Nephron (organoid): ENCODE data around the gene CTSK.
A peak's percentile ranks its signal among the peaks of the same experiment; 100 is the strongest.
"Not testable (repeated sequence)": the region's sequence is repeated elsewhere in the genome, so short reads cannot be mapped to it uniquely, and the experiment has no call there.

Experiments used
- H3K27ac Mint-ChIP-seq, 3 experiments: 2 replicates each; pipeline ENCODE4 v1.8.0; 2020; ENCODE audit warnings: mixed read lengths in 3 of 3, mild to moderate bottlenecking in 2 of 3, moderate library complexity in 1 of 3
- H3K27me3 Mint-ChIP-seq: 2 replicates; pipeline ENCODE4 v1.8.0; 2021; ENCODE audit warnings: low read depth, mild to moderate bottlenecking, moderate library complexity, mixed read lengths
- H3K36me3 Mint-ChIP-seq: 2 replicates; pipeline ENCODE4 v1.8.0; 2020; ENCODE audit warnings: low read depth, mixed read lengths
- H3K4me1 Mint-ChIP-seq: 2 replicates; pipeline ENCODE4 v1.8.0; 2020; ENCODE audit warnings: mixed read lengths
- H3K4me3 Mint-ChIP-seq, 3 experiments: 2 replicates each; pipeline ENCODE4 v1.8.0; 2020; ENCODE audit warnings: mild to moderate bottlenecking in 3 of 3, mixed read lengths in 3 of 3, moderate library complexity in 2 of 3
- H3K9me3 Mint-ChIP-seq: 2 replicates; pipeline ENCODE4 v1.8.0; 2020; ENCODE audit warnings: mixed read lengths
- CTCF ChIP-seq, 3 experiments: fragments of 200-600 bp; sonication (generic); IDR thresholded peaks; one replicate each; pipeline ENCODE4 v1.5.0; 2021; ENCODE audit warnings: antibody characterized with exemption in 3 of 3; ENCODE audit not compliant: unreplicated experiment in 3 of 3

CTSK gene

GRCh38 chr1:150841626-150842025 lies 33.6 kb upstream of the CTSK start:
- H3K4me1 Mint-ChIP-seq: peaks cover 6% of the 10 kb centered on the region
- no peak overlapping the region for H3K27ac Mint-ChIP-seq
- H3K36me3 Mint-ChIP-seq: peaks cover 56% of the 10 kb centered on the region
- TF ChIP-seq CTCF (IDR thresholded peaks at IDR 0.05; ENCODE audit: unreplicated experiment in 3 of 3): no peak
- no peaks in the 10 kb centered on the region for H3K9me3 Mint-ChIP-seq
- H3K4me3 Mint-ChIP-seq: no peak overlapping the region
- no peaks in the 10 kb centered on the region for H3K27me3 Mint-ChIP-seq

GRCh38 chr1:150840850-150841249 lies 32.8 kb upstream of the CTSK start:
- not testable (repeated sequence) for H3K9me3 Mint-ChIP-seq, H3K4me3 Mint-ChIP-seq, H3K27me3 Mint-ChIP-seq, H3K27ac Mint-ChIP-seq
- Mint-ChIP-seq H3K4me1 (peaks cover 10% of the 10 kb centered on the region), H3K36me3 (peaks cover 57% of the 10 kb centered on the region)

- no peak for TF ChIP-seq CTCF (IDR thresholded peaks at IDR 0.05; ENCODE audit: unreplicated experiment in 3 of 3)
- Mint-ChIP-seq H3K36me3 (peaks cover 81% of the 10 kb centered on the region), H3K4me3 (no peak overlapping the region), H3K4me1 (peaks cover 15% of the 10 kb centered on the region), H3K27ac (peak overlapping the region; percentile 67 to 88 (median 83)), H3K27me3 (no peaks in the 10 kb centered on the region), H3K9me3 (no peaks in the 10 kb centered on the region)
Observed at GRCh38 chr1:150836129-150836773, 28.2 kb upstream of the CTSK start.

GRCh38 chr1:150833961-150834360 lies 25.9 kb upstream of the CTSK start:
- Mint-ChIP-seq H3K36me3 (peaks cover 79% of the 10 kb centered on the region), H3K4me1 (peaks cover 15% of the 10 kb centered on the region)
- H3K27me3 Mint-ChIP-seq, H3K4me3 Mint-ChIP-seq, H3K9me3 Mint-ChIP-seq, H3K27ac Mint-ChIP-seq: not testable (repeated sequence)

- Mint-ChIP-seq H3K36me3 (peaks cover 81% of the 10 kb centered on the region), H3K4me3 (no peak overlapping the region), H3K27me3 (no peaks in the 10 kb centered on the region), H3K27ac (no peak overlapping the region), H3K9me3 (no peaks in the 10 kb centered on the region), H3K4me1 (peaks cover 15% of the 10 kb centered on the region)
- TF ChIP-seq CTCF (IDR thresholded peaks at IDR 0.05; ENCODE audit: unreplicated experiment in 3 of 3): no peak
Observed at GRCh38 chr1:150832597-150832996, 24.5 kb upstream of the CTSK start.

GRCh38 chr1:150829751-150830150 lies 21.7 kb upstream of the CTSK start:
- H3K4me3 Mint-ChIP-seq: no peak overlapping the region
- H3K27ac Mint-ChIP-seq: no peak overlapping the region
- H3K9me3 Mint-ChIP-seq: no peaks in the 10 kb centered on the region
- peak; percentile 17 to 25 (median 22) for TF ChIP-seq CTCF (IDR thresholded peaks at IDR 0.05; ENCODE audit: unreplicated experiment in 3 of 3)
- H3K36me3 Mint-ChIP-seq: peaks cover 74% of the 10 kb centered on the region
- no peaks in the 10 kb centered on the region for H3K4me1 Mint-ChIP-seq
- no peaks in the 10 kb centered on the region for H3K27me3 Mint-ChIP-seq

- no peaks in the 10 kb centered on the region for H3K27me3 Mint-ChIP-seq
- H3K27ac Mint-ChIP-seq: no peak overlapping the region
- no peak overlapping the region for H3K4me3 Mint-ChIP-seq
- no peaks in the 10 kb centered on the region for H3K9me3 Mint-ChIP-seq
- peaks cover 59% of the 10 kb centered on the region for H3K36me3 Mint-ChIP-seq
- no peaks in the 10 kb centered on the region for H3K4me1 Mint-ChIP-seq
- TF ChIP-seq CTCF (IDR thresholded peaks at IDR 0.05; ENCODE audit: unreplicated experiment in 3 of 3): no peak
Observed at GRCh38 chr1:150826299-150826698, 18.2 kb upstream of the CTSK start.
